ENCODE measurements around the gene VASP. TPM values are rescaled to one million over a fixed set of nuclear protein-coding genes. Genes with fewer than 3 reads are reported as not detected.
A peak's percentile ranks its signal among the peaks of the same experiment; 100 is the strongest.

VASP gene
- total RNA-seq, 1 donor from 2014 or later = 53.8 TPM

GRCh38 chr19:45468803-45469131, 38.5 kb upstream of the VASP start:
- Mint-ChIP-seq H3K27ac (peak overlapping the region; percentile 99), H3K4me3 (peak overlapping the region; percentile 93), H3K4me1 (peaks cover 18% of the 10 kb centered on the region), H3K27me3 (ENCODE audit: low read depth) (peaks cover 20% of the 10 kb centered on the region), H3K36me3 (peaks cover 2% of the 10 kb centered on the region), H3K9me3 (no peaks in the 10 kb centered on the region)
- no peak for DNase-seq (ENCODE audit: low spot score in 2 of 2, unreplicated experiment in 2 of 2)
- TF ChIP-seq CTCF (IDR thresholded peaks at IDR 0.05; ENCODE audit: unreplicated experiment) = no peak

GRCh38 chr19:45469132-45469944, 37.9 kb upstream of the VASP start:
- peaks cover 18% of the 10 kb centered on the region for H3K4me1 Mint-ChIP-seq
- TF ChIP-seq CTCF (IDR thresholded peaks at IDR 0.05; ENCODE audit: unreplicated experiment) = no peak
- H3K27me3 Mint-ChIP-seq (ENCODE audit: low read depth) = peaks cover 25% of the 10 kb centered on the region
- peak overlapping the region; percentile 93 for H3K4me3 Mint-ChIP-seq
- DNase-seq (ENCODE audit: low spot score in 2 of 2, unreplicated experiment in 2 of 2) = peak; percentile 81 to 90
- H3K27ac Mint-ChIP-seq = peak overlapping the region; percentile 99
- no peaks in the 10 kb centered on the region for H3K9me3 Mint-ChIP-seq
- peaks cover 2% of the 10 kb centered on the region for H3K36me3 Mint-ChIP-seq

GRCh38 chr19:45469945-45470761, 37.1 kb upstream of the VASP start:
- peaks cover 27% of the 10 kb centered on the region for H3K27me3 Mint-ChIP-seq (ENCODE audit: low read depth)
- no peak for DNase-seq (ENCODE audit: low spot score in 2 of 2, unreplicated experiment in 2 of 2)
- H3K4me3 Mint-ChIP-seq = peak overlapping the region; percentile 93
- peaks cover 18% of the 10 kb centered on the region for H3K4me1 Mint-ChIP-seq
- TF ChIP-seq CTCF (IDR thresholded peaks at IDR 0.05; ENCODE audit: unreplicated experiment) = no peak
- peak overlapping the region; percentile 99 for H3K27ac Mint-ChIP-seq
- no peaks in the 10 kb centered on the region for H3K9me3 Mint-ChIP-seq
- H3K36me3 Mint-ChIP-seq = peaks cover 2% of the 10 kb centered on the region

GRCh38 chr19:45470762-45471081, 36.6 kb upstream of the VASP start:
- Mint-ChIP-seq H3K4me1 (peaks cover 18% of the 10 kb centered on the region), H3K27me3 (ENCODE audit: low read depth) (peaks cover 31% of the 10 kb centered on the region), H3K27ac (peak overlapping the region; percentile 64), H3K36me3 (peaks cover 2% of the 10 kb centered on the region), H3K4me3 (peak overlapping the region; percentile 93), H3K9me3 (no peaks in the 10 kb centered on the region)
- TF ChIP-seq CTCF (IDR thresholded peaks at IDR 0.05; ENCODE audit: unreplicated experiment) = no peak
- no peak for DNase-seq (ENCODE audit: low spot score in 2 of 2, unreplicated experiment in 2 of 2)

GRCh38 chr19:45471111-45471930, 36.0 kb upstream of the VASP start:
- H3K27ac Mint-ChIP-seq = peak overlapping the region; percentile 10
- peak overlapping the region; percentile 93 for H3K4me3 Mint-ChIP-seq
- H3K27me3 Mint-ChIP-seq (ENCODE audit: low read depth) = peaks cover 34% of the 10 kb centered on the region
- peaks cover 2% of the 10 kb centered on the region for H3K36me3 Mint-ChIP-seq
- DNase-seq (ENCODE audit: low spot score in 2 of 2, unreplicated experiment in 2 of 2) = no peak
- peaks cover 18% of the 10 kb centered on the region for H3K4me1 Mint-ChIP-seq
- no peaks in the 10 kb centered on the region for H3K9me3 Mint-ChIP-seq
- TF ChIP-seq CTCF (IDR thresholded peaks at IDR 0.05; ENCODE audit: unreplicated experiment) = no peak
